SKM-1 (cell line): ENCODE data around the gene THAP8.

Source experiments
- DNase-seq: peaks from one replicate; lab custom pipeline; 2025; ENCODE audit not compliant: unreplicated experiment; lab: John Stamatoyannopoulos, UW

Gene THAP8

GRCh38 chr19:36030264-36031148 is 23.6 kb downstream of the THAP8 start:
- DNase-seq = no peak

GRCh38 chr19:36028313-36029041 is 25.6 kb downstream of the THAP8 start:
- DNase-seq = no peak

DNA sequence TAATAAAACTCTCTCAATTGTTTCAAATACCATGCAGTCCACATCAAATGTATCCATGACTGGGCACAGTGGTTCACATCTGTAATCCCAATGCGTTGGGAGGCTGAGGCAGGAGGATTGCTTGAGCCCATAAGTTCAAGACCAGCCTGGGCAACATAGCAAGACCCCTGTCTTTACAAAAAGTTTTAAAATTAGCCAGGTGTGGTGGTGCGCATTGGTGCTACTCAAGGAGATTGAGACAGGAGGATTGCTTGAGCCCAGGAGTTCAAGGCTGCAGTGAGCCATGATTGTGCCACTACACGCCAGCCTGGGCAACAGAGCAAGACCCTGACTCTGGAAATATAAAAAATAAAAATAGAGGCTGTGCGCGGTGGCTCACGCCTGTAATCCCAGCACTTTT is 26.4 kb downstream of the THAP8 start:
- no peak for DNase-seq

DNA sequence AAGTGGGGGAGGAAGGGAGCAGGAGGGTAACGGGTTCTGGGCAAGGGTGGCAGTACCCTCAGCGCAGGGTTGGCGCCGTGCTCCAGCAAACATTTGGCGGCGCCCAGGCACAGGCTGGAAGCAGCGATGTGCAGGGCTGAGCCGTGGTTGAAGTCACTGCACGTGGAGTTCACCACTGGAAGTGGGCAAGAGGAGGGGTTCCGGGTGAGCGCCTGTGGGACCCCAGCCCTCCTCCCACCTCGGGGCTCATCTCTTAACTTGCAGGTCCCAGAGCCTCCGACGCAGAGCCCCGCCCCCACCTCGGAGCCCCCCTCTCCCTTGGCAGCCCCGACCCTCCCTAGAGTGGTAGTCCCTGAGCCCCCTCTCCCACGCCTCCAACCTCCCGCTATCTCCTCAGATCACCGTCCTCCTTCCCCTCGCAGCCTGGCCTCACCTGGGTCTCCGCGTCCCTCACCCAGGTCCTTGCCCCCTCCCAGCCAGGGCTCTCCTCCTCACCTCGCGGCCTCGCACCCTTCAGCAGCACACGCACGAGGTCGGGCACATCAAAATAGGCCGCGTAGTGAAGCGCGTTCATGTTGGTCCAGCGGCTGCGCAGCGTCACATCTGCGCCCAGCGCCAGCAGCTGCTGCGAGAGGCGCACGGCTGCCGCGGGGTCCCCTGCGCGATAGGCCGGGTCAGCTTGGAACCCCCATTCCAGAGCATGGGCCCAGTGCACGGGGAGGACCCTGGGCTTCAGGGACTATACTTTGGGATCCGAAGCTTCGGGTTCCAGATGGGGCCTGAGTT is 27.8 kb downstream of the THAP8 start:
- DNase-seq = no peak

- no peak for DNase-seq
These were observed 28.5 kb downstream of the THAP8 start for GRCh38 chr19:36025541-36025940.

DNA sequence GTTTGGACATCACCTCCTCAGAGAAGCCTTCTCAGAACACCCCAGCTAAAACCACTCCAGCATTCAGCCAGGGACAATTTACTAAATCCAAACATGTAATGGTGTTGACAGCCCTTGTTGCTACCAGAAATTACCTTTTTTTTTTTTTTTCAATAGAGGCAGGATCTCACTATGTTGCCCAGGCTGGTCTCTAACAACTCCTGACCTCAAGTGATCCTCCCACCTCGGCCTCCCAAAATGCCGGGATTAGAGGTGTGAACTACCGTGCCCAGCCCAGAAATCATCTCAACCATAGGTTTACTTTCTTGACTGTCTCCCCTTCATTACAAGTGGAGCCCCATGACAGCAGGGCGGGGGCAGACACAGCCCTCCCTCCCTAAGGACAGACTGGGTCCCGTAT is 30.7 kb downstream of the THAP8 start:
- no peak for DNase-seq

DNA sequence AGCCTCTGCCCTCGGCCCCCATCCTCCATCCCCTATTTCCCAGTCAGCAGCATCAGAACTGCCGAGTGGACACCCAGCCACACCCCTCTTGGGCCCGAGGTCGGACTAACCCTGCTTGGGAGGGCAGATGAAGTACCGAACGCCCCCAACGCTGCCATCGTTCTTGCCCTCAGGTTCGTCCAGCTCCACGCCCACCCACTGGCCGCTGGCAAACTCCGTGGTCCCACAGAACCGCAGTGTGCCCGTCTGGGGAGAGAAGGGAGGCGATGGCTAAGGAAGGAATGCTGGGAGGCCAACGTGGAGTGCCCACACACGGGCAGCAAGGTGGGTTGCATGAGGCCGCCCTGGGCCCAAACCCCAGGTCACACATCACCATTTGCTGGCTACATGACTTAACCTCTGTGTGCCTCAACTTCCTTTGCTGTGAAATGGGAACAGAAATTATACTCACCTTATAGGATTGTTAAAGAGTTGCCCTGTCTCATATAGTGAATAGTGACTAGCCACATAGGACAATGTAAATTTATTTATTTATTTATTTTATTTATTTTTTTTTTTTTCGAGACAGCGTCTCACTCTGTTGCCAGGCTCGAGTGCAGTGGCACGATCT is 34.9 kb downstream of the THAP8 start:
- DNase-seq = no peak

DNA sequence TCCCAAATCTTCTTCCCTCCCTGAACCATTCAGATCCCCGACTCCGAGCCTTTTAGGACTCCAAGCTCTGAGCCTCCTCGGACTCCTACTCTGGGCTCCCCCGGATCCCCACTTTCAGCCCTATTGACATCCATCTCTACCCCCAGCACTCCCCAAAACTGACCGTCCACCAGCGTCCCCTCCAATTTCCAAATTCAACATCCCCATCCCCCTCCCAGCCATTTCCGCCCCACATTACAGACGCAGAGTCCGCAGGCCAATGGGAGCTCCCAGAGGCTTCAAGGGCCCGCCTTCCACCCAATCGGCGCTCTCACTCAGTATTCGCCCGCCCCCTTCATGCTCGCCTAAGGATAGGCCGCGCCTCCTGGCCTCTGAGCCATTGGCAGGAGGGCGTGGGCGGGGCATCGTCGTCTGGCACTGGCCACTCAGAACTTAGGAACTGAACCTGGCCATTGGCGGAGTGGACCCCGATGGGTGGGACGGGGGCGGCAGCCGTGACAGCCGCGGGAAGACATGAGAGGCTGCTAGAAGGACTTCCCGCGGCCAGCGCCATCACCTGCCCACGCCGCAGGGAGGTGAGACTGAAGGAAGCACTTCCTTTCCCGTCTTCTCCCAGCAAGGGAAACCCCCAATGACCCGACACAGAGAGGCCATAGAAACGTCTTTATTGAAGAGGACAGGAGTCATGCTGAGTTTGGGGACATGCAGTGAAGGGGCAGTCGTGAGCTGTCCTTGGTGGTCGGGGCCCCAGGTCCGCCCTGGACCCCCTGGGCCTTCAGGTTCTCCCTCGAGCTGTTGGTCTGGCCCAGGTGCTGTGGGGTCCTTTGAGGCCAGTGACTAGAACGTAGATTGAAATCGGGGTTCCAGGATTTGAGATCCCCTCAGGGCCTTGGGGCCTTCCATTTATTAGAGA is 39.8 kb downstream of the THAP8 start, which contains the start of gene ALKBH6:
Gene ALKBH6 (minus strand): TSS at position 202 of the 913 bp plus-strand sequence. CDS start 816 bp downstream, outside the sequence.
- peak; percentile 97 for DNase-seq

DNA sequence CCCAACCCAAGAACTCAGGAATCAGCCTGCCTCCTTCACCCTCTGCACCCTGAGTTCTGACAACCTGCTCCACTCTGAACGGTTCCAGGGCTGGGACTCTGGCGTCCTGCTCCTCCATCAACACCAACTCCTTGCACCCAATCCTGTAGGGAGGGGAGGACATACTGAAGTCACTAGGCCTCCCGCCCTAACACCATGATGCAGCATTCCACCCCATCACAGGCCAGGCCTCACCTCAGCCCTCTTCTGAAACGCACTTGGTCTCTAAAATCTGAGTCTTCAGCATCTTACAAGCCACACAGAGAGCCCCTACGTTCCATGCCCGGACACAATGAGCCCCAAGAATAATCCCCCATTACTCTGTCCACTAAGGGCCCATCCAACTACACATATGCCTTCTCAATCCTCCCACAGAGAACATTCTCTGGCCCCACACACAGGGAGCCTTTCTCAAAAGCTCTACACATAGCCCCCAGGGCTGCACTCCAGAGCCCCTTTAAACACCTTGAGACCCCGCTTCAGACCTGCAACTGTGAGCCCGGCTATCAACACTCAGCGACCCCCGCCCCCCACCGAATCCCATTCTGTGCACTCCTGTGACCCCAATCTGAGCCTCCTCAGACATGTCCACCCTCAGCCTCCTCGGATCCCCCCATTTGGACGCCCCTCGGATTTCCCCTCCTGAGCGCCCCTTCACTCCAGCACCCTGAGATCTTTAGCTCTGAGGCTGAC is 40.6 kb downstream of the THAP8 start:
- no peak for DNase-seq

GRCh38 chr19:36010402-36010801 is 43.7 kb downstream of the THAP8 start:
- no peak for DNase-seq

GRCh38 chr19:36009633-36010379 is 44.3 kb downstream of the THAP8 start:
- DNase-seq = no peak

DNA sequence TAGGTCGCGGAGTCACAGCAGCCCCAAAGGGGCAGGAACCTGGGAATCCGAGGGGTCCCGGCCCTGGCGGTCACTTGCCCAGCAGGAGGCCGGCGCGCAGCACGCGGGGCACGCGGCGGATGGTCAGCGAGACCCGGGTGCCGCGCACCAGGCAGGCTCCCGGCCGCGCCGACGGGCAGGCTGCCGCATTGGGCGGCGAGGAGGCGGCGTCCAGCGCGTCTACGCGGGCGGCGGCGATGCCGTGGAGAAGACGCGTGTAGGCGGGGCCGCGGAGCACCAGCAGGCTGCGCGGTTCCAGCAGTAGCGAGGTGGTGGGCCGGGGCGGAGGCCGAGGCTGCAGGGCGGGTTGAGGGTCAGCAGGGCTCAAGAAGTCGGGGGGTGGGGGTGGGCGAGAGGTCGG is 44.9 kb downstream of the THAP8 start:
- DNase-seq = no peak

- DNase-seq = no peak
These were observed 45.6 kb downstream of the THAP8 start, which contains the start of gene SYNE4 for GRCh38 chr19:36008336-36008978. SYNE4 (minus strand) TSS chr19:36008813; CDS start chr19:36008681, 132 bp downstream.

DNA sequence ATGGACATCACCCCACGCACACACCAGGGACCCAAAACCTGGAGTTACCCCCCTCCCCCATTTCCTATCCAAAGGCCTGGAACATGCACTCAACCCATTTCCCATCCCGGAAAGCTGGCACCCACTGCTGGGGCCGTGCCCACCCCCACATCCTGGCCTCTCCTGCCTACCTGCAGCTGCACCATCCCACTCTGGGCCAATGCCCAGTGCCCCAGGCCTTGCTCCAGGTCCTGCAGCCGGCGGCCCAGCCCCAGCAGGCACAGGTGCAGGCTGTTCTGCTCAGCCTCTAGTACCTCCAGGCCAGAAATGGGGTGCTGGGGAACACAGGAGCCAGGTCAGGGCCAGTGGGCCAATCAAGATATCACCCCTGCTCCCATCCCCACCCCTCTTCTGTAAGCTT is 47.1 kb downstream of the THAP8 start:
- no peak for DNase-seq

GRCh38 chr19:36003284-36003683 is 50.8 kb downstream of the THAP8 start:
- DNase-seq = no peak

GRCh38 chr19:36001605-36002004 is 52.5 kb downstream of the THAP8 start:
- DNase-seq = no peak

- DNase-seq = no peak
These were observed 57.3 kb downstream of the THAP8 start for GRCh38 chr19:35996777-35997176.
